Prostate gland (tissue), 2 donors: Measurements from ENCODE around the gene SGCD. TPM values are rescaled to one million over a fixed set of nuclear protein-coding genes. Genes with fewer than 3 reads are reported as not detected.

Experiments used
- DNase-seq: peaks from one replicate; pipeline ENCODE4 v3.0.0-alpha.2; 2019; ENCODE audit warnings: low spot score
- H3K27ac ChIP-seq, 2 donors: fragments of 200-600 bp; sonication (generic); 2 replicates each; pipeline ENCODE4 v1.5.1; 2017 to 2019
- H3K27me3 ChIP-seq: fragments of 200-600 bp; sonication (generic); replicated peaks from 2 replicates; pipeline ENCODE4 v1.5.1; 2019; ENCODE audit not compliant: insufficient read depth
- H3K36me3 ChIP-seq, 2 donors: fragments of 200-600 bp; sonication (generic); 1 replicate in 1 of 2; 2 replicates in 1 of 2; pipeline versions ENCODE4 v1.5.1 to v1.8.1; 2017 to 2019
- H3K4me1 ChIP-seq: fragments of 200-600 bp; sonication (generic); replicated peaks from 2 replicates; pipeline ENCODE4 v1.5.1; 2019
- H3K4me3 ChIP-seq, 2 donors: fragments of 200-600 bp; sonication (generic); 2 replicates each; pipeline ENCODE4 v1.5.1; 2017 to 2019
- H3K9me3 ChIP-seq: fragments of 200-600 bp; sonication (generic); 2 replicates; pipeline ENCODE4 v1.5.1; 2017
- CTCF ChIP-seq, 4 experiments: fragments of 200-600 bp in 2 of 4; fragments of 450-650 bp in 2 of 4; sonication (generic) in 2 of 4; IDR thresholded peaks; 1 replicate in 3 of 4; 2 replicates in 1 of 4; pipeline ENCODE4 v1.5.1; 2016 to 2019; ENCODE audit warnings: antibody characterized with exemption in 4 of 4, mild to moderate bottlenecking in 2 of 4, moderate library complexity in 2 of 4
- POLR2A ChIP-seq: fragments of 450-650 bp; IDR thresholded peaks from one replicate; pipeline ENCODE4 v1.6.1; 2016; ENCODE audit warnings: antibody characterized with exemption, mild to moderate bottlenecking
- POLR2AphosphoS5 ChIP-seq: sonication (generic); formaldehyde crosslinking; IDR thresholded peaks from one replicate; pipeline ENCODE4 v1.6.1; 2017; ENCODE audit warnings: antibody characterized with exemption
- WGBS: methylation state at CpG from one replicate; pipeline ENCODE4 v1.1.5; 2018; 5-methylcytosine and 5-hydroxymethylcytosine counted together
- intact Hi-C: fragments of 100-400 bp; cut with DNase I; formaldehyde crosslinking; loops from one replicate; pipeline ENCODE4 v1.14.2; 2022
- total RNA-seq, 2 donors: library from RNA; depleted of rRNA; stranded (reverse); fragments of >200 nt; gene quantifications; one replicate each; pipeline ENCODE4 v1.1.0, GENCODE V29; 2016

Gene SGCD
- total RNA-seq, 2 donors from 2014 or later, result 3.2 to 3.6 TPM

- intact Hi-C loops, result no loop called here
- 59% methylated on average over 8 of the region's 8 CpGs for WGBS
- H3K36me3 ChIP-seq, result no peaks in the 10 kb centered on the region
- DNase-seq, result no peak
- no peak overlapping the region for H3K27ac ChIP-seq
- H3K4me1 ChIP-seq, result no peaks in the 10 kb centered on the region
- no peak overlapping the region for H3K4me3 ChIP-seq
- TF ChIP-seq CTCF (IDR thresholded peaks at IDR 0.05), result no peak
- no peak for TF ChIP-seq POLR2A
- no peak for TF ChIP-seq POLR2AphosphoS5
- no peaks in the 10 kb centered on the region for H3K27me3 ChIP-seq
- no peaks in the 10 kb centered on the region for H3K9me3 ChIP-seq
Observed at GRCh38 chr5:156402387-156402921, 75.5 kb downstream of the SGCD start.

GRCh38 chr5:156405988-156406387 lies 79.0 kb downstream of the SGCD start:
- no peak for DNase-seq
- TF ChIP-seq POLR2A (no peak), POLR2AphosphoS5 (no peak), CTCF (IDR thresholded peaks at IDR 0.05) (no peak)
- Histone ChIP-seq H3K9me3 (no peaks in the 10 kb centered on the region), H3K4me3 (no peak overlapping the region), H3K27ac (no peak overlapping the region), H3K4me1 (no peaks in the 10 kb centered on the region), H3K27me3 (no peaks in the 10 kb centered on the region), H3K36me3 (no peaks in the 10 kb centered on the region)
- 61% methylated on average over 3 of the region's 3 CpGs for WGBS
- intact Hi-C loops, result no loop called here

GRCh38 chr5:156407251-156407650 lies 80.3 kb downstream of the SGCD start:
- H3K4me3 ChIP-seq, result no peak overlapping the region
- H3K4me1 ChIP-seq, result no peaks in the 10 kb centered on the region
- no peak overlapping the region for H3K27ac ChIP-seq
- intact Hi-C loops, result no loop called here
- DNase-seq, result no peak
- TF ChIP-seq CTCF (IDR thresholded peaks at IDR 0.05), result no peak
- no peak for TF ChIP-seq POLR2AphosphoS5
- no peaks in the 10 kb centered on the region for H3K27me3 ChIP-seq
- H3K36me3 ChIP-seq, result no peaks in the 10 kb centered on the region
- 68% methylated on average over 3 of the region's 3 CpGs for WGBS
- H3K9me3 ChIP-seq, result no peaks in the 10 kb centered on the region

GRCh38 chr5:156409834-156410233 lies 82.9 kb downstream of the SGCD start:
- intact Hi-C loops, result no loop called here
- no peaks in the 10 kb centered on the region for H3K27me3 ChIP-seq
- no peak overlapping the region for H3K4me3 ChIP-seq
- H3K9me3 ChIP-seq, result no peaks in the 10 kb centered on the region
- TF ChIP-seq POLR2AphosphoS5 (no peak), CTCF (IDR thresholded peaks at IDR 0.05) (no peak), POLR2A (no peak)
- no peaks in the 10 kb centered on the region for H3K36me3 ChIP-seq
- DNase-seq, result no peak
- no peaks in the 10 kb centered on the region for H3K4me1 ChIP-seq
- 96% methylated on average over 1 of the region's 1 CpG for WGBS
- H3K27ac ChIP-seq, result no peak overlapping the region

GRCh38 chr5:156411185-156411613 lies 84.2 kb downstream of the SGCD start:
- no peaks in the 10 kb centered on the region for H3K9me3 ChIP-seq
- intact Hi-C loops, result no loop called here
- WGBS, result 19% methylated on average over 6 of the region's 6 CpGs
- H3K27ac ChIP-seq, result no peak overlapping the region
- H3K4me3 ChIP-seq, result no peak overlapping the region
- DNase-seq, result no peak
- H3K4me1 ChIP-seq, result no peaks in the 10 kb centered on the region
- TF ChIP-seq CTCF (IDR thresholded peaks at IDR 0.05) (no peak), POLR2A (no peak), POLR2AphosphoS5 (no peak)
- H3K36me3 ChIP-seq, result no peaks in the 10 kb centered on the region
- no peaks in the 10 kb centered on the region for H3K27me3 ChIP-seq
